K562 (cell line): ENCODE data around the gene ACBD6. TPM values are rescaled to one million over a fixed set of nuclear protein-coding genes. Genes with fewer than 3 reads are reported as not detected.

ENCODE experiments used
- ATAC-seq: fragments of 200-7000 bp; cut with Tn5 transposase; 3 replicates; pipeline ENCODE4 v1.9.1; 2020; ENCODE audit warnings: moderate library complexity
- BruUV-seq: library from RNA; stranded (reverse); fragments of 400-500 nt; replicated peaks from 2 replicates; lab custom pipeline; 2021; lab: Mats Ljungman, UMichigan
- CTCF ChIA-PET: fragments of 300-600 bp; formaldehyde crosslinking; extraction: SDS; loops from one replicate; lab custom pipeline; 2021; ENCODE audit warnings: low intra/inter-chr PET ratio; lab: Yijun Ruan, JAX
- POLR2A ChIA-PET: fragments of 300-600, 350-650 bp; sonication (Branson Sonifier 250); formaldehyde crosslinking; extraction: SDS; loops from one replicate; lab custom pipeline; 2021; ENCODE audit warnings: antibody characterized with exemption, inconsistent platforms; lab: Yijun Ruan, JAX
- DNase-seq, 4 experiments: peaks; one replicate each; pipeline versions ENCODE4 v3.0.0 to v3.0.0-alpha.2; 2011 to 2018; ENCODE audit warnings: low spot score in 3 of 4, mixed read lengths in 3 of 4; ENCODE audit errors: extremely low read depth in 1 of 4
- FAIRE-seq: peaks from 2 replicates; lab custom pipeline; 2011; peaks lifted over from hg19 to GRCh38; lab: Jason Lieb, UNC
- H2AFZ ChIP-seq: 2 replicates; pipeline ENCODE4 v1.6.0; 2011; ENCODE audit warnings: low read depth, low read length, control low read depth, inconsistent platforms
- H3K27ac ChIP-seq: fragments of 200-600 bp; 3 replicates; pipeline ENCODE4 v1.8.0; 2011; ENCODE audit warnings: low read depth, mild to moderate bottlenecking, control low read depth, inconsistent platforms, low read length, moderate library complexity, mixed read lengths; ENCODE audit errors: extremely low read depth
- H3K27me3 ChIP-seq, 2 experiments: fragments of 300-600 bp in 1 of 2; 2 replicates in 1 of 2; 3 replicates in 1 of 2; pipeline versions ENCODE4 v1.6.0 to v1.8.0; 2011; ENCODE audit warnings: inconsistent platforms in 2 of 2, low read length in 2 of 2, mild to moderate bottlenecking in 1 of 2, mixed read lengths in 1 of 2, moderate library complexity in 1 of 2; ENCODE audit not compliant: control insufficient read depth in 2 of 2, insufficient read depth in 2 of 2
- H3K36me3 ChIP-seq: fragments of 300-600 bp; 3 replicates; pipeline ENCODE4 v1.8.0; 2011; ENCODE audit warnings: mild to moderate bottlenecking, low read length, inconsistent platforms; ENCODE audit not compliant: control insufficient read depth, insufficient read depth
- H3K4me1 ChIP-seq, 2 experiments: fragments of 200-600 bp in 1 of 2; replicated peaks in 1 of 2; 2 replicates in 1 of 2; 3 replicates in 1 of 2; pipeline versions ENCODE4 v1.5.1 to v1.8.0; 2011; ENCODE audit warnings: inconsistent platforms in 2 of 2, low read length in 2 of 2, mild to moderate bottlenecking in 1 of 2, mixed read lengths in 1 of 2, moderate library complexity in 1 of 2; ENCODE audit not compliant: control insufficient read depth in 2 of 2, insufficient read depth in 2 of 2
- H3K4me2 ChIP-seq: 2 replicates; pipeline ENCODE4 v1.6.1; 2011; ENCODE audit warnings: low read length, control low read depth, inconsistent platforms, mixed read lengths; ENCODE audit not compliant: insufficient read depth
- H3K4me3 ChIP-seq: fragments of 200-600 bp; sonication (generic), shearing (Covaris generic); 2 replicates; pipeline ENCODE4 v1.5.1; 2016; ENCODE audit warnings: control low read depth, inconsistent platforms
- H3K79me2 ChIP-seq: fragments of 200-600 bp; 3 replicates; pipeline ENCODE4 v1.8.0; 2011; ENCODE audit warnings: low read length, inconsistent platforms; ENCODE audit not compliant: control insufficient read depth, insufficient read depth
- H3K9ac ChIP-seq, 2 experiments: 2 replicates each; pipeline versions ENCODE4 v1.6.0 to v1.6.1; 2011; ENCODE audit warnings: low read depth in 2 of 2, low read length in 2 of 2, control low read depth in 1 of 2, inconsistent platforms in 1 of 2, mild to moderate bottlenecking in 1 of 2, mixed read lengths in 1 of 2; ENCODE audit not compliant: insufficient read depth in 1 of 2
- H3K9me1 ChIP-seq: one replicate; pipeline ENCODE4 v1.6.0; 2011; ENCODE audit warnings: inconsistent platforms, mild to moderate bottlenecking, low read length, moderate library complexity; ENCODE audit not compliant: control insufficient read depth, insufficient read depth
- H3K9me3 ChIP-seq: replicated peaks from 2 replicates; pipeline ENCODE4 v1.5.1; 2011; ENCODE audit warnings: low read depth, low read length, inconsistent platforms; ENCODE audit not compliant: control insufficient read depth, insufficient read depth
- H4K20me1 ChIP-seq: replicated peaks from 2 replicates; pipeline ENCODE4 v1.6.1; 2011; ENCODE audit warnings: low read length, inconsistent platforms, mixed read lengths; ENCODE audit not compliant: control insufficient read depth, insufficient read depth
- ARHGAP35 ChIP-seq: fragments of 450-650 bp; IDR thresholded peaks from 2 replicates; pipeline ENCODE4 v1.6.1; 2018; ENCODE audit not compliant: partially characterized antibody
- ARID1B ChIP-seq: fragments of 450-650 bp; IDR thresholded peaks from 2 replicates; pipeline ENCODE4 v1.6.1; 2016; ENCODE audit warnings: antibody characterized with exemption, mild to moderate bottlenecking, inconsistent platforms
- IFI16 ChIP-seq: fragments of 250-450 bp; sonication (Bioruptor Pico); IDR thresholded peaks from 2 replicates; pipeline ENCODE4 v2.1.2; 2022; ENCODE audit warnings: mild to moderate bottlenecking, inconsistent platforms
- SAP30 ChIP-seq: fragments of 200-600 bp; sonication (generic); IDR thresholded peaks from 2 replicates; pipeline ENCODE4 v1.6.1; 2012; ENCODE audit warnings: borderline replicate concordance, low read depth, mild to moderate bottlenecking, moderate library complexity, low read length, control low read depth, inconsistent platforms; ENCODE audit not compliant: insufficient read depth, poor library complexity, severe bottlenecking
- ZNF3 ChIP-seq: fragments of 250-450 bp; sonication (Bioruptor Pico); IDR thresholded peaks from 2 replicates; pipeline ENCODE4 v1.5.0; 2021; ENCODE audit warnings: mild to moderate bottlenecking, moderate library complexity
- ZNF316 ChIP-seq: fragments of 450-650 bp; IDR thresholded peaks from 2 replicates; pipeline ENCODE4 v1.6.1; 2016
- ZNF830 ChIP-seq: fragments of 250-450 bp; sonication (Bioruptor Pico); IDR thresholded peaks from 2 replicates; pipeline ENCODE4 v1.5.0; 2021; ENCODE audit warnings: mild to moderate bottlenecking
- WGBS: fragments of 100-300 bp; shearing (Covaris generic); methylation state at CpG from one replicate; pipeline ENCODE4 v1.1.6; 2016; ENCODE audit warnings: low coverage, mixed read lengths; ENCODE audit not compliant: insufficient coverage; ENCODE audit errors: missing lambda C conversion rate; 5-methylcytosine and 5-hydroxymethylcytosine counted together
- in situ Hi-C: fragments of 300-500 bp; cut with MboI; formaldehyde crosslinking; loops from 4 replicates; pipeline ENCODE4 v1.15.0; 2018; ENCODE audit warnings: inconsistent platforms, mixed read lengths
- intact Hi-C: fragments of 100-400 bp; cut with micrococcal nuclease; formaldehyde crosslinking; loops from 2 replicates; pipeline ENCODE4 v1.14.2; 2022
- polyA plus RNA-seq, 8 experiments: library from polyadenylated mRNA; depleted of rRNA in 4 of 8; stranded (reverse) in 5 of 8; unstranded in 3 of 8; fragments of >200 nt; fragmentation: Nextera tagmentation in 2 of 8; fragmentation: Illumina TruSeq in 1 of 8; extraction: Ambion mirVana in 2 of 8; extraction: Trizol in 1 of 8; gene quantifications; 2 replicates each; pipeline versions ENCODE4 v1.2.1 to v1.2.3, GENCODE V29; 2011 to 2014; ENCODE audit warnings: inconsistent platforms in 1 of 8, missing spikeins in 1 of 8
- total RNA-seq, 7 experiments: library from RNA; depleted of rRNA in 6 of 7; stranded (reverse); fragments of >200 nt in 6 of 7; fragmentation: Illumina TruSeq in 2 of 7; extraction: Trizol in 2 of 7; gene quantifications; 2 replicates each; pipeline versions ENCODE4 v1.2.1 to v1.2.3, GENCODE V29; 2011 to 2021; ENCODE audit warnings: low replicate concordance in 1 of 7
- TF ChIP-seq, protein P1 (sequence below): fragments of 250-450 bp; sonication (Bioruptor Pico); IDR thresholded peaks from 2 replicates; pipeline ENCODE4 v1.8.0; 2022; ENCODE audit warnings: inconsistent platforms, mild to moderate bottlenecking, moderate library complexity, borderline replicate concordance

ACBD6 gene
- total and polyA plus RNA-seq, 9 of the 15 experiments (the other 6 are each of a cell fraction or from before 2014, with no cell fraction given), result 16.9 to 107 (median 77.7) TPM

DNA sequence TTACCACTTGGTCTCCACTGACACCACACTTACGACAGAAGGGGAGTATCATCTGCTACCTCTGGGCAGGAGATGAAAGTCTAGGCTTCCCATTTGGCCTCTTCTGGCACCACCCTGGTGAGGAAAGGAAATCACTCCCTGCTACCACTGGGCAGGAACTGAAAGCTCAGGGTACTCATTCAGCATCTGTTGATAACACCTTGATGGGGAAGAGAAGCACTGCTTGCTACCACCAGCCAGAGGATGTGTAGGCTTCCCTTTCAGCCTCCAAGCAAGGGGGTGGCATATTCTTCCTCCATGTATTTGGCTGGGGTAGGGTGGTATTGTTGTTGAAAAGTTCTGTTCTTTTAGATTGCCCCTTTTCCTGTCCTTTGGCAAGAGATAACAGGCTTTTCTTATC is 115.0 kb downstream of the ACBD6 start (continued):
- TF ChIP-seq, protein P1, sequence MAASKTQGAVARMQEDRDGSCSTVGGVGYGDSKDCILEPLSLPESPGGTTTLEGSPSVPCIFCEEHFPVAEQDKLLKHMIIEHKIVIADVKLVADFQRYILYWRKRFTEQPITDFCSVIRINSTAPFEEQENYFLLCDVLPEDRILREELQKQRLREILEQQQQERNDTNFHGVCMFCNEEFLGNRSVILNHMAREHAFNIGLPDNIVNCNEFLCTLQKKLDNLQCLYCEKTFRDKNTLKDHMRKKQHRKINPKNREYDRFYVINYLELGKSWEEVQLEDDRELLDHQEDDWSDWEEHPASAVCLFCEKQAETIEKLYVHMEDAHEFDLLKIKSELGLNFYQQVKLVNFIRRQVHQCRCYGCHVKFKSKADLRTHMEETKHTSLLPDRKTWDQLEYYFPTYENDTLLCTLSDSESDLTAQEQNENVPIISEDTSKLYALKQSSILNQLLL, result no peak
- no peak for TF ChIP-seq ARID1B
- TF ChIP-seq IFI16 (CRISPR knock-in tag), result no peak
- TF ChIP-seq ARHGAP35, result no peak
- TF ChIP-seq ZNF830 (CRISPR knock-in tag), result no peak
- no peak for TF ChIP-seq SAP30

DNA sequence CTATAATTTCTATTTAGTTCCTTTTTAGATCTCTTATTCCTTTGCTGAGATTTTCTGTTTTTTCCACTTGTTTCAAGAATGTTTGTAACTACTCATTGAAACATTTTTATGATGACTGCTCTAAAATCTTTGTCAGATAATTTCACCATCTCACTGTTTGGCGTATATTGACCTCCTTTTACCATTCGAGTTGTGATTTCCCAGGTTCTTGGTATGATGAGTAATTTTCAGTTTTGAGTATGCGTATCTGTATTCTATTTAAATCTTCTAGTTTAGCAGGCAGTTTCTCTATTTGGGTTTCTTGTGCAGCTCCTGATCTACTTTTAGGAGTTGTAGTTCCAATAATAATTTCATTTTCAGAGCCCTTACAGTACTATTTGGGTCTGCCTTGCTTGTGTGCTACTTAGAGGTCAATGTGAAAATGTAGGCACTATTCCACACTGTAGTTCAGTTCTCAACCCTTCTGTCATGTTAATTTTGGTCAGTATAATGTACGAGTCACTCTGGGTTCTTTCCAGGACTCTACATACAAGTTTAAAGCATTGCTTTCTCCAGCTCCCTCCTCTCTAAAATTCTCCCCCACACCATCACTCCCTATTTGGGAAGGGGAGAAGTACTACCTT is 115.5 kb downstream of the ACBD6 start:
- POLR2A ChIA-PET, result no interaction called here
- no peak for FAIRE-seq
- Histone ChIP-seq H3K9me3 (no peaks in the 10 kb centered on the region; the same call in 1 of the 2 replicates), H3K36me3 (peaks cover 6% of the 10 kb centered on the region; the same call in 1 of the 3 replicates), H3K79me2 (peaks cover 14% of the 10 kb centered on the region; the same call in 2 of the 3 replicates), H3K9me1 (no peaks in the 10 kb centered on the region), H3K4me3 (no peak overlapping the region), H3K4me2 (no peak overlapping the region), H3K9ac (no peak overlapping the region), H4K20me1 (no peaks in the 10 kb centered on the region), H3K4me1 (no peaks in the 10 kb centered on the region), H2AFZ (no peak overlapping the region), H3K27ac (no peak overlapping the region), H3K27me3 (no peaks in the 10 kb centered on the region)
- no peak for ATAC-seq
- TF ChIP-seq ZNF316 (0 out of 2 replicates have a peak, but pooled peaks have one; percentile 17), ZNF3 (CRISPR knock-in tag) (no peak)
- DNase-seq, result no peak
- CTCF ChIA-PET, result no interaction called here
- in situ Hi-C loops (no loop called here), intact Hi-C loops (no loop called here)
- no TSS peak for BruUV-seq
- WGBS, result 89% methylated on average over 4 of the region's 4 CpGs
